ENCODE measurements around the gene KRT7. TPM values are rescaled to one million over a fixed set of nuclear protein-coding genes. Genes with fewer than 3 reads are reported as not detected.

Gene KRT7
- total RNA-seq, 1 donor from 2014 or later = not detected

- H3K4me1 Mint-ChIP-seq = peaks cover 8% of the 10 kb centered on the region
- DNase-seq (ENCODE audit: low read depth, low spot score) = no peak
- H3K27ac Mint-ChIP-seq (ENCODE audit: unreplicated experiment) = no peak overlapping the region
- H3K9me3 Mint-ChIP-seq = no peaks in the 10 kb centered on the region
- no peak for TF ChIP-seq CTCF (conservative IDR thresholded peaks at IDR 0.05)
- H3K36me3 Mint-ChIP-seq (ENCODE audit: low read depth) = no peaks in the 10 kb centered on the region
- peaks cover 2% of the 10 kb centered on the region for H3K27me3 Mint-ChIP-seq (ENCODE audit: low read depth)
- no peak overlapping the region for H3K4me3 Mint-ChIP-seq
Measured at GRCh38 chr12:52197371-52198231, 35.4 kb upstream of the KRT7 start.

GRCh38 chr12:52198454-52199215 lies 34.4 kb upstream of the KRT7 start:
- H3K4me3 Mint-ChIP-seq = no peak overlapping the region
- H3K27ac Mint-ChIP-seq (ENCODE audit: unreplicated experiment) = peak overlapping the region; percentile 80
- peaks cover 15% of the 10 kb centered on the region for H3K4me1 Mint-ChIP-seq
- TF ChIP-seq CTCF (conservative IDR thresholded peaks at IDR 0.05) = no peak
- no peaks in the 10 kb centered on the region for H3K36me3 Mint-ChIP-seq (ENCODE audit: low read depth)
- no peak for DNase-seq (ENCODE audit: low read depth, low spot score)
- H3K27me3 Mint-ChIP-seq (ENCODE audit: low read depth) = peaks cover 7% of the 10 kb centered on the region
- H3K9me3 Mint-ChIP-seq = no peaks in the 10 kb centered on the region

DNA sequence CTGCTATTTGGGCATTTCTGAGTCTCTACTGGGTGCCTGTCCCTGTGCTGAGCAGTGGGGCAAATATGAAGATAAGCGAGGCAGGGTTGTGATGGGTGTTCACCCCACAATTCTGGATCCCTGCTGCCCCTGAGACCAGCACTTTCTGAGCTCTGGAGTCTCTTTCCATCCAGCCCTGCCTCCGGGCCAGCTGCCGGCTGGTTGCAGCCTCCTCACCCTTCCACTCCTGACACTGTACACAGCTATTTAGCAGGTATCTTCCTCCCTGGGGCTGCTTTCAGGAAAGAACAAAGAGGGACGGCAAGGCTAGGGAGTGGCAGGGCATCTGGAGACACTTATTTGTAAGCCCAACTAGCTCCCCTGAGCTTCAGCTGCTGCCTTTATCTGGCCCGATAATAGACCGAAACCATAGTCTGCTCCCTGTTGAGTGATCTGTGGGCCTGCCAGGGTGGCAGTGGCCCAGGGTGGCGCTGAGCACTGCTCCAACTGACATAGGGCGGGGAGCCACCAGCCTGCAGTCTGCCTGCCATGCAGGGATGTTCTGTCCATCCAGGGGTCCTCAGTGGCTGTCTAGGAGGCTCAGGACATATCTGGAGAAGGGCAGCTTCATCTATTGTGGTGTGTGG lies 33.6 kb upstream of the KRT7 start:
- no peak for TF ChIP-seq CTCF (conservative IDR thresholded peaks at IDR 0.05)
- peaks cover 15% of the 10 kb centered on the region for H3K4me1 Mint-ChIP-seq
- no peak overlapping the region for H3K4me3 Mint-ChIP-seq
- H3K27ac Mint-ChIP-seq (ENCODE audit: unreplicated experiment) = peak overlapping the region; percentile 71
- H3K27me3 Mint-ChIP-seq (ENCODE audit: low read depth) = peaks cover 7% of the 10 kb centered on the region
- no peaks in the 10 kb centered on the region for H3K9me3 Mint-ChIP-seq
- no peak for DNase-seq (ENCODE audit: low read depth, low spot score)
- H3K36me3 Mint-ChIP-seq (ENCODE audit: low read depth) = no peaks in the 10 kb centered on the region

DNA sequence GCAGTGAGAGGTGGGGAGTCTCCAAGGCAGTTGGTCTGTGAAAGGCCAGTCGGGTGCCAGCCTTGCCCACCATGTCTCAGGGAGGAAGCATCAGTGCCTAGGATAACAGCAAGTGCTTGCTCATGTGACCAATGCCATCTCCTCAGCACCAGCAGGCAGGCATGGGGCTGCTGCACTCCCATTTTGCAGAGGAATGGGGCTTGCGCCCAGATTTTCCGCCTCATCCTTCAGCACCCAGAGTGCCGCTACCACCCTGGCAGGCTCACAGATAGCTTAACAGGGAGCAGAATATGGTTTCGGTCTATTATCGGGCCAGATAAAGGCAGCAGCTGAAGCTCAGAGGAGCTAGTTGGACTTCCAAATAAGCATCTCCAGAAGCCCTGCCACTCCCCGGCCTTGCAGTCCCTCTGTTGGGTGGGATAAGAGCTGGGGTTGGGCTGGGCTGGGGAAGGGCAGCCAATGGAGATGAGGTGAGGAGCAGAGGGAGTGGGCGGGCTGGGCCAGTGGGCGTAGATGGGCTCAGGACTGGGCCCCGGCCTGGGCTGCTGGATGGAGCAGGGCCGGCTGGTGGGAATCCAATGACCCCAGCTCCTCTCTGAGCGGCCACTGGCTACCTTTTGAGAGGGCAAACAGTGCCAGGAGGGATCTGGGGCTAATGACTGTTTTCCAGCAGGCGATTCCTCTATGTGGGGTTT lies 32.8 kb upstream of the KRT7 start:
- H3K4me1 Mint-ChIP-seq = peaks cover 15% of the 10 kb centered on the region
- no peak overlapping the region for H3K4me3 Mint-ChIP-seq
- H3K36me3 Mint-ChIP-seq (ENCODE audit: low read depth) = no peaks in the 10 kb centered on the region
- H3K27me3 Mint-ChIP-seq (ENCODE audit: low read depth) = peaks cover 7% of the 10 kb centered on the region
- DNase-seq (ENCODE audit: low read depth, low spot score) = no peak
- H3K27ac Mint-ChIP-seq (ENCODE audit: unreplicated experiment) = peak overlapping the region; percentile 50
- no peaks in the 10 kb centered on the region for H3K9me3 Mint-ChIP-seq
- TF ChIP-seq CTCF (conservative IDR thresholded peaks at IDR 0.05) = no peak

Data from neural crest cell (in vitro differentiated cells).